SK-N-SH (cell line): ENCODE data around the gene SV2B. TPM values are rescaled to one million over a fixed set of nuclear protein-coding genes. Genes with fewer than 3 reads are reported as not detected.

ENCODE experiments used
- CTCF ChIA-PET: fragments of 300-600, 350-600 bp; formaldehyde crosslinking; extraction: SDS; loops from one replicate; lab custom pipeline; 2021; lab: Yijun Ruan, JAX
- POLR2A ChIA-PET: fragments of 350-600 bp; sonication (Branson Sonifier 250); formaldehyde crosslinking; extraction: SDS; loops from one replicate; lab custom pipeline; 2020; ENCODE audit warnings: antibody characterized with exemption, inconsistent platforms; lab: Yijun Ruan, JAX
- DNase-seq: peaks from one replicate; pipeline ENCODE4 v3.0.0; 2012
- H2AFZ ChIP-seq: fragments of 200-600 bp; sonication (generic); 2 replicates; pipeline ENCODE4 v1.8.1; 2016; ENCODE audit warnings: antibody characterized with exemption, mild to moderate bottlenecking, low read depth
- H3F3A ChIP-seq: fragments of 200-600 bp; sonication (generic); replicated peaks from 2 replicates; pipeline ENCODE3; 2016; ENCODE audit warnings: antibody characterized with exemption, mild to moderate bottlenecking; ENCODE audit not compliant: insufficient read depth
- H3K27ac ChIP-seq, 2 experiments: fragments of 200-500 bp in 1 of 2; fragments of 200-600 bp in 1 of 2; sonication (Bioruptor generic) in 1 of 2; sonication (generic), shearing (Covaris generic) in 1 of 2; 2 replicates each; pipeline versions ENCODE4 v1.5.1 to v1.6.1; 2014 to 2016; ENCODE audit warnings: low read depth in 2 of 2, inconsistent platforms in 1 of 2, low read length in 1 of 2, mild to moderate bottlenecking in 1 of 2, mixed read lengths in 1 of 2
- H3K27me3 ChIP-seq: fragments of 200-600 bp; sonication (generic), shearing (Covaris generic); 2 replicates; pipeline ENCODE4 v1.6.1; 2016; ENCODE audit warnings: mixed run types; ENCODE audit not compliant: insufficient read depth
- H3K36me3 ChIP-seq, 2 experiments: fragments of 200-500 bp in 1 of 2; fragments of 200-600 bp in 1 of 2; sonication (Bioruptor generic) in 1 of 2; sonication (generic) in 1 of 2; replicated peaks in 1 of 2; 2 replicates each; pipeline versions ENCODE3 to v1.5.1; 2014 to 2016; ENCODE audit warnings: low read length in 1 of 2, mild to moderate bottlenecking in 1 of 2; ENCODE audit not compliant: insufficient read depth in 2 of 2, control insufficient read depth in 1 of 2
- H3K4me1 ChIP-seq, 2 experiments: fragments of 200-500 bp in 1 of 2; fragments of 200-600 bp in 1 of 2; sonication (Bioruptor generic) in 1 of 2; sonication (generic), shearing (Covaris generic) in 1 of 2; 2 replicates each; pipeline versions ENCODE4 v1.5.1 to v1.6.1; 2014 to 2016; ENCODE audit warnings: low read depth in 1 of 2, low read length in 1 of 2, mixed run types in 1 of 2; ENCODE audit not compliant: insufficient read depth in 2 of 2, control insufficient read depth in 1 of 2
- H3K4me2 ChIP-seq: fragments of 200-600 bp; sonication (generic), shearing (Covaris generic); 2 replicates; pipeline ENCODE4 v1.6.1; 2017; ENCODE audit warnings: mixed run types
- H3K4me3 ChIP-seq, 2 experiments: fragments of 200-500 bp in 1 of 2; fragments of 200-600 bp in 1 of 2; sonication (Bioruptor generic) in 1 of 2; sonication (generic), shearing (Covaris generic) in 1 of 2; 2 replicates each; pipeline versions ENCODE4 v1.5.1 to v1.8.1; 2014 to 2016; ENCODE audit warnings: low read depth in 2 of 2, inconsistent platforms in 1 of 2, low read length in 1 of 2, mild to moderate bottlenecking in 1 of 2, mixed read lengths in 1 of 2, moderate library complexity in 1 of 2
- H3K79me2 ChIP-seq: fragments of 200-600 bp; sonication (generic); 2 replicates; pipeline ENCODE4 v1.8.1; 2017; ENCODE audit warnings: mild to moderate bottlenecking; ENCODE audit not compliant: insufficient read depth
- H3K9ac ChIP-seq: fragments of 200-600 bp; sonication (generic); 2 replicates; pipeline ENCODE4 v1.6.1; 2017; ENCODE audit warnings: mixed run types
- H3K9me2 ChIP-seq: fragments of 200-600 bp; sonication (generic); 2 replicates; pipeline ENCODE4 v1.6.1; 2017; ENCODE audit warnings: mixed run types
- H3K9me3 ChIP-seq: fragments of 200-600 bp; sonication (generic); 2 replicates; pipeline ENCODE4 v1.6.1; 2017; ENCODE audit warnings: mixed run types, mild to moderate bottlenecking, moderate library complexity
- H4K20me1 ChIP-seq: fragments of 200-600 bp; sonication (generic); 2 replicates; pipeline ENCODE4 v1.6.1; 2017; ENCODE audit warnings: mild to moderate bottlenecking, mixed run types; ENCODE audit not compliant: insufficient read depth
- CHD2 ChIP-seq: fragments of 150-350 bp; IDR thresholded peaks from 2 replicates; pipeline ENCODE4 v1.6.1; 2018; ENCODE audit warnings: low read length; ENCODE audit not compliant: partially characterized antibody
- EP300 ChIP-seq, 2 experiments: IDR thresholded peaks; 2 replicates each; pipeline versions ENCODE4 v1.4.0 to v1.6.1; 2012; ENCODE audit warnings: borderline replicate concordance in 1 of 2, low read depth in 1 of 2, low read length in 1 of 2
- EZH2phosphoT487 ChIP-seq: fragments of 200-600 bp; sonication (generic); IDR thresholded peaks from 2 replicates; pipeline ENCODE4 v1.6.1; 2017; ENCODE audit warnings: low read depth, mixed run types, mild to moderate bottlenecking, antibody characterized with exemption, moderate library complexity, borderline replicate concordance
- FOXJ3 ChIP-seq: sonication (generic); formaldehyde crosslinking; IDR thresholded peaks from 2 replicates; pipeline ENCODE4 v1.5.1; 2020; ENCODE audit warnings: mild to moderate bottlenecking, missing genetic modification reagents
- JUND ChIP-seq: IDR thresholded peaks from 2 replicates; pipeline ENCODE4 v1.4.0; 2012
- MAX ChIP-seq: IDR thresholded peaks from 2 replicates; pipeline ENCODE4 v1.4.0; 2012; ENCODE audit warnings: low read depth
- NFIC ChIP-seq: IDR thresholded peaks from 2 replicates; pipeline ENCODE4 v1.4.0; 2012; ENCODE audit warnings: borderline replicate concordance
- NRF1 ChIP-seq: IDR thresholded peaks from 2 replicates; pipeline ENCODE4 v1.6.1; 2012; ENCODE audit warnings: low read depth, mild to moderate bottlenecking, low read length
- RAD21 ChIP-seq: IDR thresholded peaks from 2 replicates; pipeline ENCODE4 v1.6.1; 2012; ENCODE audit warnings: mild to moderate bottlenecking, low read length
- REST ChIP-seq: IDR thresholded peaks from 2 replicates; pipeline ENCODE4 v1.6.1; 2012; ENCODE audit warnings: mild to moderate bottlenecking, low read depth, low read length, moderate library complexity
- USF2 ChIP-seq: fragments of 150-350 bp; IDR thresholded peaks from 2 replicates; pipeline ENCODE4 v1.6.1; 2017; ENCODE audit warnings: antibody characterized with exemption, low read length, low read depth, borderline replicate concordance
- WGBS: methylation state at CpG from one replicate; pipeline ENCODE4 v1.1.6; 2017; ENCODE audit warnings: low lambda C conversion rate; 5-methylcytosine and 5-hydroxymethylcytosine counted together
- polyA plus RNA-seq, 3 experiments: library from polyadenylated mRNA; depleted of rRNA; stranded (reverse); fragments of >200 nt; gene quantifications; 2 replicates each; pipeline ENCODE4 v1.2.3, GENCODE V29; 2012
- TF ChIP-seq, protein P1 (sequence below): fragments of 200-600 bp; sonication (generic); IDR thresholded peaks from 2 replicates; pipeline ENCODE4 v1.6.1; 2017; ENCODE audit warnings: antibody characterized with exemption, mild to moderate bottlenecking, moderate library complexity
- TF ChIP-seq, protein P2 (sequence below): fragments of 150-350 bp; IDR thresholded peaks from 2 replicates; pipeline ENCODE4 v1.6.1; 2016; ENCODE audit warnings: mild to moderate bottlenecking, low read depth, low read length
- TF ChIP-seq, protein P3 (sequence below): IDR thresholded peaks from 2 replicates; pipeline ENCODE4; 2012

SV2B gene
- polyA plus RNA-seq, 1 of the 3 experiments (the other 2 are of a cell fraction): not detected

DNA sequence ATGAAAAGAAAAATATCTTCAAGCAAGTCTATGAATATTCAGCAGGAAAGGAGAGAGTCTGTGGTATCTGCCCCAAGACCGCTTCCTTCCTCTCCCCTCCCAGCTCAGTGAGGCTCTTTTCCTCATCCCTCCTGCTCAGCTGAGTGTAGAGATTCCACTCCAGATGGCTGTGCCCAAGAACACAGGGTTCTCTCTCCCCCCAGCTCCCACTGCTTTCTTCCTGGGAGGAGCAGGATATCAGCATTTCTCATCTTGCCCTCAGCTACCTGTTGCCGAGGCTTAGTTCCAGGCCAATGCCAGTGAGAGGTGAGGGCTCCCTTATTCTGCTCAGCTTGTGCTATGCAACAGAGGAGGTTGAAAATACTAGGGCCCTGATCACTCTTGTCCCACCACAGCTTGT, 211.9 kb downstream of the SV2B start:
- Histone ChIP-seq H3K4me2 (no peak overlapping the region), H3K9me2 (no peaks in the 10 kb centered on the region)
- DNase-seq: no peak
- TF ChIP-seq EP300 (IDR thresholded peaks at IDR 0.05; ENCODE audit: borderline replicate concordance in 1 of 2, low read depth in 1 of 2, low read length in 1 of 2) (no peak), NFIC (no peak), RAD21 (no peak), FOXJ3 (CRISPR knock-in tag) (no peak), CHD2 (no peak), REST (no peak), JUND (no peak)
- TF ChIP-seq, all 33 proteins: peak for 0
- CTCF ChIA-PET: interaction anchor here (0.7 to 1.7 kb wide), 3 partner anchors 9 to 771 kb away, joined by 3 to 5 read pairs (median 4); no protein-coding TSS in a partner anchor
- Histone ChIP-seq H3F3A (no peaks in the 10 kb centered on the region), H4K20me1 (no peaks in the 10 kb centered on the region), H3K9ac (no peak overlapping the region), H3K27ac (no peak overlapping the region), H3K4me1 (no peaks in the 10 kb centered on the region; a peak in 1 of 4 replicates), H3K27me3 (no peaks in the 10 kb centered on the region; the same call in 1 of the 2 replicates), H3K79me2 (no peaks in the 10 kb centered on the region), H3K4me3 (no peak overlapping the region), H2AFZ (no peak overlapping the region), H3K36me3 (no peaks in the 10 kb centered on the region), H3K9me3 (no peaks in the 10 kb centered on the region)
- whole genome bisulfite sequencing: 72% methylated on average over 2 of the region's 2 CpGs
- POLR2A ChIA-PET: interaction anchor here (0.7 kb wide), 1 partner anchor 16 kb away, joined by 3 read pairs; no protein-coding TSS in a partner anchor

GRCh38 chr15:91316126-91316525, 216.1 kb downstream of the SV2B start:
- POLR2A ChIA-PET: no interaction called here
- WGBS: 42% methylated on average over 7 of the region's 7 CpGs

More at GRCh38 chr15:91316126-91316525, 216.1 kb downstream of the SV2B start:
- no peak for TF ChIP-seq USF2
- TF ChIP-seq EZH2phosphoT487: no peak
- TF ChIP-seq, protein P1, sequence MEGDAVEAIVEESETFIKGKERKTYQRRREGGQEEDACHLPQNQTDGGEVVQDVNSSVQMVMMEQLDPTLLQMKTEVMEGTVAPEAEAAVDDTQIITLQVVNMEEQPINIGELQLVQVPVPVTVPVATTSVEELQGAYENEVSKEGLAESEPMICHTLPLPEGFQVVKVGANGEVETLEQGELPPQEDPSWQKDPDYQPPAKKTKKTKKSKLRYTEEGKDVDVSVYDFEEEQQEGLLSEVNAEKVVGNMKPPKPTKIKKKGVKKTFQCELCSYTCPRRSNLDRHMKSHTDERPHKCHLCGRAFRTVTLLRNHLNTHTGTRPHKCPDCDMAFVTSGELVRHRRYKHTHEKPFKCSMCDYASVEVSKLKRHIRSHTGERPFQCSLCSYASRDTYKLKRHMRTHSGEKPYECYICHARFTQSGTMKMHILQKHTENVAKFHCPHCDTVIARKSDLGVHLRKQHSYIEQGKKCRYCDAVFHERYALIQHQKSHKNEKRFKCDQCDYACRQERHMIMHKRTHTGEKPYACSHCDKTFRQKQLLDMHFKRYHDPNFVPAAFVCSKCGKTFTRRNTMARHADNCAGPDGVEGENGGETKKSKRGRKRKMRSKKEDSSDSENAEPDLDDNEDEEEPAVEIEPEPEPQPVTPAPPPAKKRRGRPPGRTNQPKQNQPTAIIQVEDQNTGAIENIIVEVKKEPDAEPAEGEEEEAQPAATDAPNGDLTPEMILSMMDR: no peak
- TF ChIP-seq, protein P2, sequence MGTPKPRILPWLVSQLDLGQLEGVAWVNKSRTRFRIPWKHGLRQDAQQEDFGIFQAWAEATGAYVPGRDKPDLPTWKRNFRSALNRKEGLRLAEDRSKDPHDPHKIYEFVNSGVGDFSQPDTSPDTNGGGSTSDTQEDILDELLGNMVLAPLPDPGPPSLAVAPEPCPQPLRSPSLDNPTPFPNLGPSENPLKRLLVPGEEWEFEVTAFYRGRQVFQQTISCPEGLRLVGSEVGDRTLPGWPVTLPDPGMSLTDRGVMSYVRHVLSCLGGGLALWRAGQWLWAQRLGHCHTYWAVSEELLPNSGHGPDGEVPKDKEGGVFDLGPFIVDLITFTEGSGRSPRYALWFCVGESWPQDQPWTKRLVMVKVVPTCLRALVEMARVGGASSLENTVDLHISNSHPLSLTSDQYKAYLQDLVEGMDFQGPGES: no peak
- TF ChIP-seq, protein P3, sequence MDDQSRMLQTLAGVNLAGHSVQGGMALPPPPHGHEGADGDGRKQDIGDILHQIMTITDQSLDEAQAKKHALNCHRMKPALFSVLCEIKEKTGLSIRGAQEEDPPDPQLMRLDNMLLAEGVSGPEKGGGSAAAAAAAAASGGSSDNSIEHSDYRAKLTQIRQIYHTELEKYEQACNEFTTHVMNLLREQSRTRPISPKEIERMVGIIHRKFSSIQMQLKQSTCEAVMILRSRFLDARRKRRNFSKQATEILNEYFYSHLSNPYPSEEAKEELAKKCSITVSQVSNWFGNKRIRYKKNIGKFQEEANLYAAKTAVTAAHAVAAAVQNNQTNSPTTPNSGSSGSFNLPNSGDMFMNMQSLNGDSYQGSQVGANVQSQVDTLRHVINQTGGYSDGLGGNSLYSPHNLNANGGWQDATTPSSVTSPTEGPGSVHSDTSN: no peak
- no peak for TF ChIP-seq FOXJ3 (CRISPR knock-in tag)
- TF ChIP-seq NRF1: no peak
- no peak for TF ChIP-seq MAX
- no peak for DNase-seq
- CTCF ChIA-PET: interaction anchor here (1.0 to 1.2 kb wide), 2 partner anchors 12 to 14 kb away, joined by 3 to 7 read pairs; no protein-coding TSS in a partner anchor
- Histone ChIP-seq H3F3A (no peaks in the 10 kb centered on the region), H3K4me1 (no peaks in the 10 kb centered on the region; a peak in 1 of 4 replicates), H3K9me3 (no peaks in the 10 kb centered on the region), H3K9ac (no peak overlapping the region), H3K27ac (no peak overlapping the region), H4K20me1 (no peaks in the 10 kb centered on the region), H3K36me3 (no peaks in the 10 kb centered on the region), H3K4me3 (no peak overlapping the region), H3K9me2 (no peaks in the 10 kb centered on the region), H3K4me2 (no peak overlapping the region), H3K79me2 (no peaks in the 10 kb centered on the region), H3K27me3 (no peaks in the 10 kb centered on the region), H2AFZ (no peak overlapping the region)
